PC-3 (cell line): ENCODE data around the gene AGL. TPM values are rescaled to one million over a fixed set of nuclear protein-coding genes. Genes with fewer than 3 reads are reported as not detected.

Experiments used
- ATAC-seq: fragments of 200-7000 bp; cut with Tn5 transposase; 2 replicates; pipeline ENCODE4 v1.9.1; 2020; ENCODE audit warnings: mild to moderate bottlenecking, moderate library complexity
- BruUV-seq: library from RNA; stranded (reverse); fragments of 400-500 nt; replicated peaks from 2 replicates; lab custom pipeline; 2021; lab: Mats Ljungman, UMichigan
- CTCF ChIA-PET: fragments of 300-600 bp; sonication (Branson Sonifier 250); formaldehyde crosslinking; loops from one replicate; lab custom pipeline; 2022; ENCODE audit warnings: antibody characterized with exemption; lab: Charles Lee
- POLR2A ChIA-PET: fragments of 300-600 bp; sonication (Branson Sonifier 250); formaldehyde crosslinking; loops from one replicate; lab custom pipeline; 2022; ENCODE audit warnings: antibody characterized with exemption; ENCODE audit not compliant: unreplicated experiment; lab: Charles Lee
- DNase-seq: peaks from one replicate; pipeline ENCODE4 v3.0.0-alpha.2; 2015
- H2AFZ ChIP-seq: fragments of 300-600 bp; sonication (generic); 2 replicates; pipeline ENCODE4 v1.6.0; 2016; ENCODE audit warnings: antibody characterized with exemption, low read length
- H3F3A ChIP-seq: fragments of 300-600 bp; sonication (generic); one replicate; pipeline ENCODE4 v1.6.0; 2017; ENCODE audit warnings: antibody characterized with exemption, low read length, control low read depth, mild to moderate bottlenecking; ENCODE audit not compliant: unreplicated experiment
- H3K27ac ChIP-seq: fragments of 300-600 bp; sonication (generic); 2 replicates; pipeline ENCODE4 v1.5.1; 2016; ENCODE audit warnings: mild to moderate bottlenecking, low read length
- H3K27me3 ChIP-seq: fragments of 300-600 bp; sonication (generic); 2 replicates; pipeline ENCODE4 v1.6.1; 2016; ENCODE audit warnings: low read length, mixed read lengths
- H3K36me3 ChIP-seq: fragments of 300-600 bp; sonication (generic); 2 replicates; pipeline ENCODE4 v1.6.1; 2016; ENCODE audit warnings: low read depth, mixed run types, low read length, mixed read lengths
- H3K4me1 ChIP-seq: fragments of 300-600 bp; sonication (generic); 2 replicates; pipeline ENCODE4 v1.5.1; 2016; ENCODE audit warnings: low read length; ENCODE audit not compliant: insufficient read depth
- H3K4me2 ChIP-seq: fragments of 300-600 bp; sonication (generic); 2 replicates; pipeline ENCODE4 v1.6.0; 2016; ENCODE audit warnings: low read length
- H3K4me3 ChIP-seq: fragments of 300-600 bp; sonication (generic); 2 replicates; pipeline ENCODE4 v1.5.1; 2016; ENCODE audit warnings: mild to moderate bottlenecking, low read length, mixed read lengths
- H3K79me2 ChIP-seq: fragments of 300-600 bp; sonication (generic); 2 replicates; pipeline ENCODE4 v1.6.1; 2017; ENCODE audit warnings: low read length, mixed read lengths
- H3K9ac ChIP-seq: fragments of 300-600 bp; sonication (generic); 2 replicates; pipeline ENCODE4 v1.6.0; 2016; ENCODE audit warnings: mild to moderate bottlenecking, low read length
- H3K9me2 ChIP-seq: fragments of 300-600 bp; sonication (generic); replicated peaks from 2 replicates; pipeline ENCODE4 v1.6.1; 2016; ENCODE audit warnings: mixed run types, low read length, mixed read lengths
- H3K9me3 ChIP-seq: fragments of 300-600 bp; sonication (generic); 2 replicates; pipeline ENCODE4 v1.6.1; 2016; ENCODE audit warnings: low read length, mixed read lengths
- H4K20me1 ChIP-seq: fragments of 300-600 bp; sonication (generic); 2 replicates; pipeline ENCODE4 v1.6.1; 2016; ENCODE audit warnings: low read length, mixed read lengths
- EZH2 ChIP-seq: fragments of 300-600 bp; sonication (generic); IDR thresholded peaks from one replicate; pipeline ENCODE4 v1.6.1; 2017; ENCODE audit warnings: antibody characterized with exemption, mild to moderate bottlenecking, low read length; ENCODE audit not compliant: unreplicated experiment
- EZH2phosphoT487 ChIP-seq: fragments of 300-600 bp; sonication (generic); IDR thresholded peaks from 2 replicates; pipeline ENCODE4 v1.6.1; 2018; ENCODE audit warnings: mild to moderate bottlenecking, antibody characterized with exemption, low read length, borderline replicate concordance
- intact Hi-C: fragments of 100-400 bp; cut with micrococcal nuclease; formaldehyde crosslinking; loops from 2 replicates; pipeline ENCODE4 v1.9.0; 2023
- total RNA-seq: library from RNA; depleted of rRNA; stranded (reverse); fragments of >200 nt; gene quantifications from 2 replicates; pipeline ENCODE4 v1.2.3, GENCODE V29; 2014
- TF ChIP-seq, protein P1 (sequence below): fragments of 300-600 bp; sonication (generic); conservative IDR thresholded peaks from 2 replicates; pipeline ENCODE4 v1.5.1; 2017; ENCODE audit warnings: antibody characterized with exemption, low read depth, mild to moderate bottlenecking, low read length

The AGL gene
- total RNA-seq, 1 experiment from 2014 or later = 8.7 TPM

DNA sequence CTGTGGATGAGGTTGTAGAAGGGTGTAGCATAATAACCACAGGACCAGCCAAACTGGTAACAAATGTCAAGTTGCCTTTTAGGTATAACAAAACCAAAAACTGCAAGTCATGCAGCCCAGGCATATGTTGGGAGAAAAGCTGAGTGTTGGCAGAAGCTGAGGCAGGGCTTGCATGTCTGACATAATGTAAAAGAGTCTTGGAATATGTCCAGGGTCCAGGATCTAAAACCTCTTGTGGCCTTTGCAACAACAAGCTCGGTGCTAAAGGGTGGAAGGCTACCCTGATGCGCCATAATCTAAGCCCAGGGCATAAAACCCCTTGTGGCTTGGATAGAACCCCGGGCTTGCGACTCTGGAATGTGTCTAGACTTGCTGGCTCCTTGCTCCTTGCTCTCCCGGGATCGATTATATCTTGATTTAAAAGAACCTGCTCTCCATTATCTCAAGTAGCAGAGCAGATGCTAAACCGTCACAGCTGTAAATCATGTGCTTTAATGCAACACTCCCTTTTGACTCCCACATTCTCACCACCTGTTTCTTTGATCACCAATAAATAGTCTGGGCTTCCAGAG lies 93.1 kb downstream of the AGL start:
- Histone ChIP-seq H3K79me2 (no peaks in the 10 kb centered on the region), H3K9me3 (no peaks in the 10 kb centered on the region), H2AFZ (peak overlapping the region; percentile 35), H3K9ac (no peak overlapping the region), H3K4me2 (no peak overlapping the region), H3K36me3 (no peaks in the 10 kb centered on the region), H3K27me3 (no peaks in the 10 kb centered on the region), H3K27ac (no peak overlapping the region), H3K4me3 (no peak overlapping the region), H3K9me2 (no peaks in the 10 kb centered on the region), H4K20me1 (no peaks in the 10 kb centered on the region), H3F3A (no peaks in the 10 kb centered on the region), H3K4me1 (no peaks in the 10 kb centered on the region)
- ChIA-PET POLR2A (no interaction called here), CTCF (no interaction called here)
- no peak for TF ChIP-seq EZH2phosphoT487
- TF ChIP-seq, protein P1, sequence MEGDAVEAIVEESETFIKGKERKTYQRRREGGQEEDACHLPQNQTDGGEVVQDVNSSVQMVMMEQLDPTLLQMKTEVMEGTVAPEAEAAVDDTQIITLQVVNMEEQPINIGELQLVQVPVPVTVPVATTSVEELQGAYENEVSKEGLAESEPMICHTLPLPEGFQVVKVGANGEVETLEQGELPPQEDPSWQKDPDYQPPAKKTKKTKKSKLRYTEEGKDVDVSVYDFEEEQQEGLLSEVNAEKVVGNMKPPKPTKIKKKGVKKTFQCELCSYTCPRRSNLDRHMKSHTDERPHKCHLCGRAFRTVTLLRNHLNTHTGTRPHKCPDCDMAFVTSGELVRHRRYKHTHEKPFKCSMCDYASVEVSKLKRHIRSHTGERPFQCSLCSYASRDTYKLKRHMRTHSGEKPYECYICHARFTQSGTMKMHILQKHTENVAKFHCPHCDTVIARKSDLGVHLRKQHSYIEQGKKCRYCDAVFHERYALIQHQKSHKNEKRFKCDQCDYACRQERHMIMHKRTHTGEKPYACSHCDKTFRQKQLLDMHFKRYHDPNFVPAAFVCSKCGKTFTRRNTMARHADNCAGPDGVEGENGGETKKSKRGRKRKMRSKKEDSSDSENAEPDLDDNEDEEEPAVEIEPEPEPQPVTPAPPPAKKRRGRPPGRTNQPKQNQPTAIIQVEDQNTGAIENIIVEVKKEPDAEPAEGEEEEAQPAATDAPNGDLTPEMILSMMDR = no peak
- TF ChIP-seq EZH2 = no peak
- no TSS peak for BruUV-seq
- intact Hi-C loops = no loop called here
- DNase-seq = peak; percentile 13
- ATAC-seq = no peak

DNA sequence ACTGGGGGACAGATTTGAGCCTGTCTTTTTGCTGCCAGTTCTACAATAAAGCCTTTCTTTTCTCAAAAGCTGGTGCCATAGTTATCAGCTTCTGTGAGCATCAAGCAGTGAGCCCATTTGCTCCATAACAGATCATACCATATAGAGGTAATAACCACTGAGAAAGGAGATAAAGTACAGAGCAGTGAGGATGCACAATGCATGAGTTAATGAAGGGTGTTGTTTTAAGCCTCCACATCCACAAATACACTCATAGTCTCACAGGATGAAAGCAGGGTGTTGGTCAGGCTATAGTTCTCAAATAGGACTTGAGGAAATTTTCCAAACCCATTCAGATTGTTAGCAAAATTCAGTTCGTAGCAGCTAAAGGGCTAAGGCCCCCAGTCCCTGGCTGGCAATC lies 94.0 kb downstream of the AGL start:
- Histone ChIP-seq H3K36me3 (no peaks in the 10 kb centered on the region), H3K9me3 (no peaks in the 10 kb centered on the region), H3K9ac (no peak overlapping the region), H3K79me2 (no peaks in the 10 kb centered on the region), H3K27ac (no peak overlapping the region), H3K4me2 (no peak overlapping the region), H2AFZ (no peak overlapping the region), H4K20me1 (no peaks in the 10 kb centered on the region), H3K4me1 (no peaks in the 10 kb centered on the region), H3K4me3 (no peak overlapping the region), H3F3A (no peaks in the 10 kb centered on the region), H3K9me2 (no peaks in the 10 kb centered on the region), H3K27me3 (no peaks in the 10 kb centered on the region)
- no TSS peak for BruUV-seq
- no peak for TF ChIP-seq EZH2
- TF ChIP-seq EZH2phosphoT487 = no peak
- TF ChIP-seq, protein P1 = no peak
- ChIA-PET CTCF (no interaction called here), POLR2A (no interaction called here)
- DNase-seq = no peak
- intact Hi-C loops = no loop called here
- ATAC-seq = no peak

DNA sequence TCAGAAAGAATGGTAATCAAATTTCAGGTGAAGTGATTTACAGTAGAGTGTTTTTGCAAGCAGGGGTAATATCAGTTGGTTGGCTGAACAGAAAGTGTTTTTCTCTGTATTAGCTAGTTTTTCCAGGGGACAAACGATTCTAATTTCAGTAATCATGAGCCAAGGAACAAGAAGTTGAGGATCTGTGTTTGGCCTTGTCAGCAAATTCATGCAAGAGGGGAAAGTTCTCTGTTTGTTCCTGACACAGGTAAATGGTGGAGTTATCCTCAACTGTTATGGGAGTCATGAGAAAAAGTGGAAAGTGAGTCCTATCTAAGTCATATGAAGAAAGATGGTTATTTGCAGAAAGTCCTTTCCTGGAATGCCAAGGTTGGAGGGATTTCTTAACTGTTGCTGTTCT lies 95.0 kb downstream of the AGL start:
- H4K20me1 ChIP-seq = no peaks in the 10 kb centered on the region
- H3K79me2 ChIP-seq = no peaks in the 10 kb centered on the region
- H3K36me3 ChIP-seq = no peaks in the 10 kb centered on the region
- intact Hi-C loops = no loop called here
- ChIA-PET POLR2A (no interaction called here), CTCF (no interaction called here)
- H3K9me3 ChIP-seq = no peaks in the 10 kb centered on the region
- no peak overlapping the region for H3K27ac ChIP-seq
- ATAC-seq (no peak), DNase-seq (no peak)
- H3K4me2 ChIP-seq = no peak overlapping the region
- no peaks in the 10 kb centered on the region for H3F3A ChIP-seq
- no peaks in the 10 kb centered on the region for H3K9me2 ChIP-seq
- H3K4me1 ChIP-seq = no peaks in the 10 kb centered on the region
- TF ChIP-seq, protein P1 = no peak
- TF ChIP-seq EZH2 = no peak
- TF ChIP-seq EZH2phosphoT487 = no peak
- H3K9ac ChIP-seq = no peak overlapping the region
- H2AFZ ChIP-seq = no peak overlapping the region
- no peaks in the 10 kb centered on the region for H3K27me3 ChIP-seq
- BruUV-seq = no TSS peak
- no peak overlapping the region for H3K4me3 ChIP-seq
